Measurements from ENCODE around the gene FGD2. TPM values are rescaled to one million over a fixed set of nuclear protein-coding genes. Genes with fewer than 3 reads are reported as not detected.

The FGD2 gene
- total and polyA plus RNA-seq, 2 donors (not counting 3 experiments of a cell fraction or from before 2014, with no cell fraction given) = not detected

- H3K4me3 ChIP-seq (replicated peaks in 1 of 3; ENCODE audit: insufficient read depth in 1 of 3, low read depth in 1 of 3, low read length in 3 of 3) = no peak overlapping the region
- ChIA-PET POLR2A (no interaction called here), CTCF (interaction anchor here (1.3 kb wide), 1 partner anchor 50 kb away, joined by 3 read pairs; no protein-coding TSS in a partner anchor)
- DNase-seq (ENCODE audit: low read depth, low spot score) = no peak
- H3K4me2 ChIP-seq (ENCODE audit: insufficient read depth, low read length) = no peak overlapping the region
- H2AFZ ChIP-seq (ENCODE audit: low read depth, low read length) = no peak overlapping the region
- FAIRE-seq = no peak
- dilution Hi-C loops (cut with MboI; ENCODE audit: extremely low pct_ligation_motif_present, low sequenced_read_pairs) = no loop called here
- BruUV-seq (replicated peaks) = no TSS peak
- H3K9me3 ChIP-seq (replicated peaks; ENCODE audit: control insufficient read depth, insufficient read depth, low read length) = no peaks in the 10 kb centered on the region
- peaks cover 3 to 12% of the 10 kb centered on the region in 2 experiments for H3K36me3 ChIP-seq (ENCODE audit: control insufficient read depth in 2 of 2, extremely low read depth in 1 of 2, insufficient read depth in 2 of 2, low read length in 2 of 2)
- H3K79me2 ChIP-seq (ENCODE audit: control insufficient read depth, insufficient read depth, low read length) = no peaks in the 10 kb centered on the region
- no peaks in the 10 kb centered on the region for H3K27me3 ChIP-seq (ENCODE audit: control insufficient read depth in 2 of 2, insufficient read depth in 2 of 2, low read length in 2 of 2)
- H3K4me1 ChIP-seq (ENCODE audit: control insufficient read depth, extremely low read depth, insufficient read depth, low read length) = peaks cover 3% of the 10 kb centered on the region
- intact Hi-C loops (cut with micrococcal nuclease) = no loop called here
- no peaks in the 10 kb centered on the region for H3K9me1 ChIP-seq (replicated peaks; ENCODE audit: control insufficient read depth, extremely low read depth, insufficient read depth, low read length)
- H3K27ac ChIP-seq (ENCODE audit: insufficient read depth, low read depth, low read length) = no peak overlapping the region
- no peak overlapping the region for H3K9ac ChIP-seq (replicated peaks; ENCODE audit: extremely low read depth, insufficient read depth, low read length)
- no peak for TF ChIP-seq JUN (IDR thresholded peaks at IDR 0.05; ENCODE audit: borderline replicate concordance, insufficient read depth, insufficient read length, low read depth)
- TF ChIP-seq MYC (IDR thresholded peaks at IDR 0.05; ENCODE audit: low read depth, low read length) = no peak
- TF ChIP-seq POLR2A (IDR thresholded peaks at IDR 0.05; ENCODE audit: low read depth, low read length) = no peak
- TF ChIP-seq CTCF (IDR thresholded peaks at IDR 0.05; ENCODE audit: extremely low read depth in 1 of 2, insufficient read depth in 1 of 2, low read depth in 1 of 2, low read length in 2 of 2) = no peak
- TF ChIP-seq EZH2 (IDR thresholded peaks at IDR 0.05; ENCODE audit: borderline replicate concordance, low read depth, low read length, severe bottlenecking) = no peak
- no peak for TF ChIP-seq POLR2AphosphoS5 (IDR thresholded peaks at IDR 0.05; ENCODE audit: insufficient read depth, low read depth, low read length)
- no peak for TF ChIP-seq GATA2 (IDR thresholded peaks at IDR 0.05; ENCODE audit: insufficient read depth, insufficient read length, low read depth, low read length)
- no peak for TF ChIP-seq MAX (IDR thresholded peaks at IDR 0.05; ENCODE audit: insufficient read depth, insufficient read length)
- TF ChIP-seq FOS (IDR thresholded peaks at IDR 0.05; ENCODE audit: borderline replicate concordance, insufficient read depth, low read length) = no peak
- no peaks in the 10 kb centered on the region for H4K20me1 ChIP-seq (replicated peaks; ENCODE audit: control insufficient read depth, extremely low read depth, insufficient read depth, low read length)
Measured at GRCh38 chr6:36963451-36964290, 41.8 kb upstream of the FGD2 start.

All from endothelial cell of umbilical vein (primary cell).